Measurements from ENCODE around the gene MS4A2.
"Not testable (repeated sequence)": the region's sequence is repeated elsewhere in the genome, so short reads cannot be mapped to it uniquely, and the experiment has no call there.

MS4A2 gene

GRCh38 chr11:60065801-60066200 lies 22.7 kb upstream of the MS4A2 start:
- Histone ChIP-seq H3K27ac (no peak overlapping the region), H3K4me3 (no peak overlapping the region)
- DNase-seq (ENCODE audit: low spot score): no peak
- no peak for TF ChIP-seq CTCF (IDR thresholded peaks at IDR 0.05)

GRCh38 chr11:60069450-60069849 lies 19.0 kb upstream of the MS4A2 start:
- H3K4me3 ChIP-seq: no peak overlapping the region
- H3K27ac ChIP-seq: no peak overlapping the region
- no peak for TF ChIP-seq CTCF (IDR thresholded peaks at IDR 0.05)
- no peak for DNase-seq (ENCODE audit: low spot score)

GRCh38 chr11:60071644-60072043 lies 16.8 kb upstream of the MS4A2 start:
- not testable (repeated sequence) for H3K27ac ChIP-seq; H3K4me3 ChIP-seq; DNase-seq (ENCODE audit: low spot score)

GRCh38 chr11:60077216-60077817 lies 11.1 kb upstream of the MS4A2 start:
- no peak overlapping the region for H3K4me3 ChIP-seq
- no peak for DNase-seq (ENCODE audit: low spot score)
- no peak for TF ChIP-seq CTCF (IDR thresholded peaks at IDR 0.05)
- no peak overlapping the region for H3K27ac ChIP-seq

- no peak overlapping the region for H3K4me3 ChIP-seq
- no peak for TF ChIP-seq CTCF (IDR thresholded peaks at IDR 0.05)
- no peak for DNase-seq (ENCODE audit: low spot score)
- no peak overlapping the region for H3K27ac ChIP-seq
These were observed 10.5 kb upstream of the MS4A2 start for GRCh38 chr11:60077981-60078380.

- Histone ChIP-seq H3K27ac (no peak overlapping the region), H3K4me3 (no peak overlapping the region)
- no peak for DNase-seq (ENCODE audit: low spot score)
- TF ChIP-seq CTCF (IDR thresholded peaks at IDR 0.05): no peak
These were observed 9.7 kb upstream of the MS4A2 start for GRCh38 chr11:60078745-60079144.

GRCh38 chr11:60080535-60080934 lies 7.9 kb upstream of the MS4A2 start:
- Histone ChIP-seq H3K27ac (no peak overlapping the region), H3K4me3 (no peak overlapping the region)
- TF ChIP-seq CTCF (IDR thresholded peaks at IDR 0.05): no peak
- no peak for DNase-seq (ENCODE audit: low spot score)

All from coronary artery (tissue), 2 donors.